Hepatocyte (in vitro differentiated cells): ENCODE measurements around the gene PEAK1.

Experiments used
- CTCF ChIP-seq: fragments of 200-600 bp; sonication (generic); IDR thresholded peaks from 2 replicates; pipeline ENCODE4 v1.5.1; 2016; ENCODE audit warnings: antibody characterized with exemption, mild to moderate bottlenecking; ENCODE audit not compliant: poor library complexity
- EZH2 ChIP-seq: fragments of 200-600 bp; sonication (generic); IDR thresholded peaks from 2 replicates; pipeline ENCODE4 v1.6.1; 2016; ENCODE audit warnings: antibody characterized with exemption, mild to moderate bottlenecking, borderline replicate concordance
- EZH2phosphoT487 ChIP-seq: fragments of 200-600 bp; sonication (generic); IDR thresholded peaks from one replicate; pipeline ENCODE4 v1.6.1; 2018; ENCODE audit warnings: antibody characterized with exemption, mild to moderate bottlenecking, low read depth, moderate library complexity; ENCODE audit not compliant: unreplicated experiment, severe bottlenecking

- TF ChIP-seq CTCF, result no peak
- TF ChIP-seq EZH2phosphoT487, result no peak
- TF ChIP-seq EZH2, result no peak
Measured at GRCh38 chr15:77121599-77121998, 298.3 kb downstream of the PEAK1 start.
